ENCODE measurements around the gene TBX5.

The TBX5 gene

GRCh38 chr12:114447274-114447716, 41.4 kb upstream of the TBX5 start:
- Histone ChIP-seq H3K27ac (ENCODE audit: low read depth, low read length) (no peak overlapping the region), H3K36me3 (ENCODE audit: control insufficient read depth, low read length) (no peaks in the 10 kb centered on the region), H3K4me2 (ENCODE audit: low read length) (no peak overlapping the region), H3K27me3 (ENCODE audit: control insufficient read depth, low read length) (peaks cover 15% of the 10 kb centered on the region; the same call in 1 of the 2 replicates), H3K79me2 (ENCODE audit: control insufficient read depth, low read length) (no peaks in the 10 kb centered on the region), H3K9me2 (replicated peaks; ENCODE audit: control insufficient read depth, low read length) (no peaks in the 10 kb centered on the region), H3F3A (ENCODE audit: control insufficient read depth, insufficient read depth) (no peaks in the 10 kb centered on the region), H3K4me1 (ENCODE audit: control insufficient read depth, low read length) (no peaks in the 10 kb centered on the region), H3K4me3 (ENCODE audit: low read length) (no peak overlapping the region), H4K20me1 (ENCODE audit: control insufficient read depth, insufficient read depth, low read depth, low read length) (no peaks in the 10 kb centered on the region), H3K9me3 (ENCODE audit: control insufficient read depth, insufficient read depth, low read length) (no peaks in the 10 kb centered on the region)
- TF ChIP-seq EZH2phosphoT487 (IDR thresholded peaks at IDR 0.05; ENCODE audit: borderline replicate concordance, low read length) = no peak
- no peak for TF ChIP-seq CTCF (IDR thresholded peaks at IDR 0.05; ENCODE audit: low read depth, low read length, poor library complexity, severe bottlenecking)

- peaks cover 12% of the 10 kb centered on the region; the same call in 1 of the 2 replicates for H3K27me3 ChIP-seq (ENCODE audit: control insufficient read depth, low read length)
- no peak overlapping the region for H3K4me2 ChIP-seq (ENCODE audit: low read length)
- H3K4me1 ChIP-seq (ENCODE audit: control insufficient read depth, low read length) = no peaks in the 10 kb centered on the region
- no peak for TF ChIP-seq CTCF (IDR thresholded peaks at IDR 0.05; ENCODE audit: low read depth, low read length, poor library complexity, severe bottlenecking)
- no peaks in the 10 kb centered on the region for H3K79me2 ChIP-seq (ENCODE audit: control insufficient read depth, low read length)
- H3K36me3 ChIP-seq (ENCODE audit: control insufficient read depth, low read length) = no peaks in the 10 kb centered on the region
- H4K20me1 ChIP-seq (ENCODE audit: control insufficient read depth, insufficient read depth, low read depth, low read length) = no peaks in the 10 kb centered on the region
- no peak overlapping the region for H3K27ac ChIP-seq (ENCODE audit: low read depth, low read length)
- H3K9me3 ChIP-seq (ENCODE audit: control insufficient read depth, insufficient read depth, low read length) = no peaks in the 10 kb centered on the region
- no peaks in the 10 kb centered on the region for H3K9me2 ChIP-seq (replicated peaks; ENCODE audit: control insufficient read depth, low read length)
- H3F3A ChIP-seq (ENCODE audit: control insufficient read depth, insufficient read depth) = no peaks in the 10 kb centered on the region
- H3K4me3 ChIP-seq (ENCODE audit: low read length) = no peak overlapping the region
Observed at GRCh38 chr12:114445401-114446323, 39.7 kb upstream of the TBX5 start.

GRCh38 chr12:114444422-114445279, 38.7 kb upstream of the TBX5 start:
- H3F3A ChIP-seq (ENCODE audit: control insufficient read depth, insufficient read depth) = no peaks in the 10 kb centered on the region
- H3K4me2 ChIP-seq (ENCODE audit: low read length) = no peak overlapping the region
- H3K9me2 ChIP-seq (replicated peaks; ENCODE audit: control insufficient read depth, low read length) = no peaks in the 10 kb centered on the region
- H3K27ac ChIP-seq (ENCODE audit: low read depth, low read length) = no peak overlapping the region
- no peaks in the 10 kb centered on the region for H3K79me2 ChIP-seq (ENCODE audit: control insufficient read depth, low read length)
- H3K36me3 ChIP-seq (ENCODE audit: control insufficient read depth, low read length) = no peaks in the 10 kb centered on the region
- TF ChIP-seq EZH2phosphoT487 (IDR thresholded peaks at IDR 0.05; ENCODE audit: borderline replicate concordance, low read length) = no peak
- TF ChIP-seq CTCF (IDR thresholded peaks at IDR 0.05; ENCODE audit: low read depth, low read length, poor library complexity, severe bottlenecking) = no peak
- H3K9me3 ChIP-seq (ENCODE audit: control insufficient read depth, insufficient read depth, low read length) = no peaks in the 10 kb centered on the region
- H3K27me3 ChIP-seq (ENCODE audit: control insufficient read depth, low read length) = peaks cover 6% of the 10 kb centered on the region; the same call in 1 of the 2 replicates
- no peak overlapping the region for H3K4me3 ChIP-seq (ENCODE audit: low read length)
- H4K20me1 ChIP-seq (ENCODE audit: control insufficient read depth, insufficient read depth, low read depth, low read length) = no peaks in the 10 kb centered on the region
- no peaks in the 10 kb centered on the region for H3K4me1 ChIP-seq (ENCODE audit: control insufficient read depth, low read length)

All from DOHH2 (cell line).